Mammary microvascular endothelial cell (primary cell): Measurements from ENCODE around the gene FERMT3. TPM values are rescaled to one million over a fixed set of nuclear protein-coding genes. Genes with fewer than 3 reads are reported as not detected.

ENCODE experiments used
- total RNA-seq: library from RNA; depleted of rRNA; stranded (reverse); fragments of >200 nt; gene quantifications from 2 replicates; pipeline ENCODE4 v1.2.3, GENCODE V29; 2015

Gene FERMT3
- total RNA-seq, result 59.4 and 69.7 TPM in 2 replicates

DNA sequence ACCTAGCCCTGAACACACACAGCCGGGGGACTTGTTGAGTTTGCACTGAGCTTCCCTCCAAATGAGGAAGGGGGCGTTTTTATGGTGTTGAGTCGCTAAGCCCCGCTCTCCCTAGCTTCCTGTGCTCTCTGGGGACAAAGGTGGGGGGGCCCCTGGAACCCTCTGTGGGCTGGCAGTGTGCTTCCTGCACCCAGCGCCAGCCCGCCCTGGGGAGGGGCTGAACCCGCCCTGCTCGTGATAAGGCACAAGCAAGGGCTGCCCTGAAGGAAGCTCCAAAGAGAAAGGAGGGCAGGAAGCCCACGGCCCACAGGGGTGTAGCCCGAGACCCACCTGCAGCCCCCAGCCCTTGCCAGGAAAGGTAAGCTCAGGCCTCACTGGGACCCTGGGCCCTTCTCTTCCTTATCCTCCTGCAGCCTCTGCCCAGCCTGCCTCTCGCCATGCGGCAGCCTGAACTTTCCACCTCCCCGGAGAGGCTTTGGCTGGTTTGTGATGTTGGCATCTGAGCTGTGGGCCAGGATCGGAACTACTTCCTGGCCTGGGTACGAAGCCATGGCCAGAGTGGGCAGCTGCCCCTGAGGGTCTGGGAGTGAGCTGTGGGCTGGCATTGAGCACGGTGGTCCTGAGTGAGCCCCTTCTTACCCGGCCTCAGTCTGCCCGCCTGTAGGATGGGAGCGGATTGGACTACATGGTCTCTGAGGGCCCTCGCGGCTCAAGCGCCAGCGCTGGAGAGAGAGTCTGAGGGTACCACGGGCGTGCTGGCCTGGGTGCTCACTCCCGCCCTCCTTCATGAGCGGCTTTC, at the start of gene FERMT3:
Gene FERMT3, plus strand, starts transcription at position 265 of the 799 bp plus-strand sequence. CDS start 644 bp downstream, outside the sequence.

DNA sequence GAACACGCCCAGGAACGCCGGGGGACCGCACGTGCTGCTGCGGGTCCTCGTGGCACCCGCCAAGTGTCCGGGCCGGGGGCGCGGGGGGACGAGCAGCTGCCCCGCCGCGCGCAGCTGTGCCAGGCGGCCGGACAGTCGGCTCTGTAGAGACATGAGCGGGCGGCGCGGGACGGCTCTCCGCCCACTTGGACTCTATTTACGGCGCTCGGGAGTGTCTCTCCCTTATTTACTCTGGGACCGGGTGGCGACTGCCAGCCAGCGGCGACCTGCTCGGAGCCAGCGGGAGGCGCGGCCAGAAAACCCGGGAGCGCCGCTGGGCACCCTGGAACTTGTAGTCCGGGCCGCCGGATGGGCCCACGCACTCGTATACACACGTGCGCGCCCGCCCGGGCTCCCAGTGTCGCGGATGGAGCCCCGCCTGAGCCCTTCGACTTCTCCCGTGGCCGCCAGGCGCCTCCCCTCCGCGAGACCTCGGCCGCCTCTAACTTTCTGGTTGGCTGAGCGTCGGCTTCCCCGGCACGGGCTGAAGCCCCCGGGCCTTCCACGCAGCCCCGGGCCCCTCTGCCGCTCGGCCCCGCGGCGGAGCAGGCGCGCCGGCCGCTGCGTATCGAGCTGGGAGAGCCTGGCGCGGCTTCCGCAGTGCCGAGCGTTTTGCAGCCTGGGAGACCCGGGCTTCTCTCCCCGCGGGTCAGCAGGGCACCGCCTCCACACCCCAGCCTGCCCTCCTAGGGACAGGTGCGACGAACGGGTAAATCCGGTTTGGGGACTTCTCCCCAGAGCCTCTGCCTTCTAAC, 40.5 kb upstream of the FERMT3 start, which contains the start of gene MACROD1:
Gene MACROD1, minus strand, starts transcription at position 272 of the 794 bp plus-strand sequence. Its CDS starts 119 bp downstream, at position 153.

GRCh38 chr11:64185693-64186491, 20.6 kb upstream of the FERMT3 start, which contains the start of gene STIP1:
Gene STIP1, plus strand, starts transcription at chr11:64186171. Its CDS starts 91 bp downstream, at chr11:64186262.

DNA sequence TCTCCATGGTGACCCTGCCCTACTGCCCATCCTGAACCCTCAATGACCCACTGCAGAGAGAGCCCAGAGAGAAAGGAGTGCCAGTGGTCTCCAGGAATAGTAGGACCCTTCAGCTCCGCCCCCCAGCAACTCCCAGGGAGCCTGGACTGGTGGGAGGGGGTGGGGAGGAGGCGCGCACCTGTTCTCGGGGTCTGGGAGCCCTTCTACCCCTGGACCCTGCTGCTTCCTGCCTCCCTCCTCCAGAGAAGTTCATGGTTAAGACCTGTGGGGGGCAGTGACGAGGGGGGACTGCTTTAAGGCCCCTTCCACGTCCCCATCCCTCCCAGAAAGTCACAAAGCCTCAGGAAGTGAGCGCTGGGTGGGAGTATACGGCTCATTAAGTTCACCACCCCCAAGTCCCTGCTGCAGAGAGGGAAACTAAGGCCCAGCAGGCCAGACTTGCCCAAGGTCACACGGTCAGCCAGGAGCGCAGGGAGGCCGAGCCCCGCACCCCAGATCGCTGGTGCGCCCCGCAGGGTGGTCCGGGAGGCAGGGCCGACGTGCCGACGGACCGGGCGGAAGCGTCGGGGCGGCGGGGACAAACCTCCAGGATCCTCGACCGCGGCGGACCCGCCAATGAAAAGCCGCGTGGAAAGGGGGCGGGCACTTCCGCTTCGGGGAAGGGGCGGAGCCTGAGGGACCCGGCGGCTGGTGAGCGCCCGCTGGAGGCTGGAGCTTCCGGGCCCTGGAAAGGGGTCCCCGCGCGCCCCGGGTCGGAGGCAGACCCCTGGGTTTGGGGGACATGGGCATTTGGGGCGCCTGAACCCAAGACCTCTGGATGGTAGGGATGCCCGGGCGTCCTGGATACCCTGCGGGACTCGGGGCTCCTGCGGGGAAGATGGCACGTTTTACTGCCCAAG, 19.3 kb downstream of the FERMT3 start, which contains the start of the genes NUDT22 and TRPT1:
Gene NUDT22, plus strand, starts transcription at position 667 of the 899 bp plus-strand sequence. CDS start 379 bp downstream, outside the sequence.
Gene TRPT1, minus strand, starts transcription at position 579 of the 899 bp plus-strand sequence. Its CDS starts 326 bp downstream, at position 253.

DNA sequence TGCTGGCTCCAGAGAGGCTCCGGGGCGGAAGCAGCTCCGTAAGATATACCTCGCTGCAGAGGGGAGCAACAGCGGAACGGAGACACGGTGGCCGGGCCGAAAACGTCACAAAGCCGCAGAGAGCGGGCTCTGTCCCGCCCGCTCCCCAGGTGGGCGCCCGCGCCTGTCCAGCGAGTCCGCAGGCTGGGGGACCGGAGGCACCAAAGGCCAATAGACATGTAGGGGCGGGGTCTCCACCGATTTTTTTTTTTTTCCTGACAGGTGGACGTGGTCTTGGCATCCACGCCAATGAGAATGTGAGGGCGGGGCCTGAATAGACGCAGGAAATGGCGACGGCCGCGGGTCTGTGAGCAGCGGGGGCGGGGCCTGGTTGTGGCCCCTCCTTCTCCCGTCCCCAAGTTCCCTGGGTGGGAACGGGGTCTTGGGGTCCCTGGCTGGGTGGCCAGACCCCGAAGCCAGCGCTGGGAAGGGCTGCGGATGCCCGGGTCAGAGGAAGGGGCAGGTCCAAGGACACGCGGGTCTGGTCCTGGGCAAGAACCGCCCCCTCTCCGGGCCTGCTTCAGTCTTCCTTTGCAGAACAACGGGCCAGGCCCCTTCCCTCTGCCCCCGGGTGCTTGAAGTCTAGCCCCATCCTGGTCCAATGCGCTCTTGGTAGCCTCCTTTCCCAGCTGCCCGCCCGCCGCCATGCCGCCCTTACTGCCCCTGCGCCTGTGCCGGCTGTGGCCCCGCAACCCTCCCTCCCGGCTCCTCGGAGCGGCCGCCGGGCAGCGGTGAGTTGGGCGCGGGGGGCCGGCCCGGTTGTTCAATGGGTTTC, 23.9 kb downstream of the FERMT3 start, which contains the start of gene DNAJC4:
Gene DNAJC4, plus strand, starts transcription at position 378 of the 814 bp plus-strand sequence. Its CDS starts 307 bp downstream, at position 685.

GRCh38 chr11:64233913-64234586, 27.5 kb downstream of the FERMT3 start, which contains the start of gene VEGFB:
Gene VEGFB, plus strand, starts transcription at chr11:64234584. Its CDS starts 250 bp downstream, at chr11:64234834.

GRCh38 chr11:64240435-64241240, 34.1 kb downstream of the FERMT3 start, which contains the start of gene FKBP2:
Gene FKBP2, plus strand, starts transcription at chr11:64241095. Its CDS starts 1,293 bp downstream, at chr11:64242388.

DNA sequence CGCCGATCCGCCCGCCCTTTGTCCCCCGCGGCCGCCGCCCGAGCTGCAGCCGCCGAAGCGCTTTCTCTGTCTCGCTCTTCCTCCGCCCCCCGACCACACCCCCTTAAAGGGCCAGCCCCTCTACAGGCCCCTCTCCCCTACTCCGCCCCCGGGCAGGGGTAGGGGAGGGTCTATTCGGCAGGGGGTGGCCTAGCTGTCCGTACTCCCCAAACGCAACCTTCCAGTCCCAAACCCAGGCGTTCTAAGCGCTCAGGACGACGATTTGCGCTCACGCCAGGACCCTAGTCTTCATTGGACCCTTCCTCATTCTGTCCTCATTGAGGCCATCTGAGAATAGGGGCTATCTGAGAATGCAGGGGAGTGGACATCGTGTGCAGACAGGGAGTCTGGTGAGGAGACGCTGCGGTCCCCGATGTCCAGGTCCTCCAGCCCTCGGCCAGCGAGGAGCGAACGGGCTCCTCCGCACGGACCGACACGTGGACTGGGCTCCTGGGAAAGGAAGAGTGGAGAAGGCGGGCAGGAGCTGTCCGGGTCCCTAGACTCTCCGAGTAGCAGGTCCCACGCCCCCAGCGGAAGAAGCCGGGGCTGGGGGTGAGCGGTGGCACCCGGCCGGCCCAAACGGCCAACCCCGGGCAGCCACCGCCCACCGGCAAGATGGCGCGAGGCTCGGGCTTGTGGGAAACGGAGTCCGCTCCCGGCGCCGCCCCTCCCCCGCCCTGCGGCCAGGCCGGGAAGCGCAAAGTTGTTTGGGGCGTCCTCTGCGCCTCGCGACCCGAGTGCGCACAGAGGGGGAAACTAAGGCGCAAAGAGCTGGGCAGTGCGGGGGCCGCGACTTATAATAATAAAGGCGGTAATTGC, 40.6 kb downstream of the FERMT3 start, which contains the start of gene PPP1R14B:
Gene PPP1R14B, minus strand, starts transcription at position 73 of the 858 bp plus-strand sequence. CDS start 270 bp downstream, outside the sequence.

GRCh38 chr11:64251016-64251752, 44.7 kb downstream of the FERMT3 start, which contains the start of gene PLCB3:
Gene PLCB3, plus strand, starts transcription at chr11:64251530. Its CDS starts 120 bp downstream, at chr11:64251650.

Other genes with a start within 250 kb of the FERMT3 start
- 479 and 599 TPM in 2 replicates for gene COX8A, start 232.1 kb upstream of the FERMT3 start, total RNA-seq
- gene OTUB1, start 220.3 kb upstream of the FERMT3 start, total RNA-seq, result 103 and 106 TPM in 2 replicates
- gene FLRT1, start 170.8 kb upstream of the FERMT3 start, total RNA-seq, result not detected in 2 replicates
- 10.5 and 17.9 TPM in 2 replicates for gene MACROD1, start 40.6 kb upstream of the FERMT3 start, total RNA-seq
- gene STIP1, start 20.6 kb upstream of the FERMT3 start, total RNA-seq, result 223 and 239 TPM in 2 replicates
- 30.1 and 30.4 TPM in 2 replicates for gene TRPT1, start 19.5 kb downstream of the FERMT3 start, total RNA-seq
- gene NUDT22, start 19.6 kb downstream of the FERMT3 start, total RNA-seq, result 58.7 and 61.6 TPM in 2 replicates
- 6.5 and 9.0 TPM in 2 replicates for gene DNAJC4, start 23.8 kb downstream of the FERMT3 start, total RNA-seq
- 31.6 and 40.1 TPM in 2 replicates for gene VEGFB, start 27.9 kb downstream of the FERMT3 start, total RNA-seq
- gene FKBP2, start 34.4 kb downstream of the FERMT3 start, total RNA-seq, result 65.9 and 69.2 TPM in 2 replicates
- gene PPP1R14B, start 40.2 kb downstream of the FERMT3 start, total RNA-seq, result 432 and 445 TPM in 2 replicates
- gene PLCB3, start 44.8 kb downstream of the FERMT3 start, total RNA-seq, result 61.3 and 67.5 TPM in 2 replicates
- 95.7 and 96.5 TPM in 2 replicates for gene BAD, start 77.9 kb downstream of the FERMT3 start, total RNA-seq
- gene GPR137, start 79.1 kb downstream of the FERMT3 start, total RNA-seq, result 22.8 and 27.8 TPM in 2 replicates
- gene KCNK4, start 84.6 kb downstream of the FERMT3 start, total RNA-seq, result not detected in 2 replicates
- gene CATSPERZ, start 93.6 kb downstream of the FERMT3 start, total RNA-seq, result 0.15 TPM in 1 of 2 replicates, not detected in the other
- 32.8 and 35.2 TPM in 2 replicates for gene ESRRA, start 98.8 kb downstream of the FERMT3 start, total RNA-seq
- 410 and 421 TPM in 2 replicates for gene TRMT112, start 110.8 kb downstream of the FERMT3 start, total RNA-seq
- 302 and 324 TPM in 2 replicates for gene PRDX5, start 111.4 kb downstream of the FERMT3 start, total RNA-seq
- 2.9 and 3.5 TPM in 2 replicates for gene CCDC88B, start 133.5 kb downstream of the FERMT3 start, total RNA-seq
- 67.4 and 68.5 TPM in 2 replicates for gene RPS6KA4, start 152.4 kb downstream of the FERMT3 start, total RNA-seq